Measurements from ENCODE around the gene LHFPL3. TPM values are rescaled to one million over a fixed set of nuclear protein-coding genes. Genes with fewer than 3 reads are reported as not detected.

LHFPL3 gene
- total RNA-seq, 6 experiments from 2014 or later = not detected

DNA sequence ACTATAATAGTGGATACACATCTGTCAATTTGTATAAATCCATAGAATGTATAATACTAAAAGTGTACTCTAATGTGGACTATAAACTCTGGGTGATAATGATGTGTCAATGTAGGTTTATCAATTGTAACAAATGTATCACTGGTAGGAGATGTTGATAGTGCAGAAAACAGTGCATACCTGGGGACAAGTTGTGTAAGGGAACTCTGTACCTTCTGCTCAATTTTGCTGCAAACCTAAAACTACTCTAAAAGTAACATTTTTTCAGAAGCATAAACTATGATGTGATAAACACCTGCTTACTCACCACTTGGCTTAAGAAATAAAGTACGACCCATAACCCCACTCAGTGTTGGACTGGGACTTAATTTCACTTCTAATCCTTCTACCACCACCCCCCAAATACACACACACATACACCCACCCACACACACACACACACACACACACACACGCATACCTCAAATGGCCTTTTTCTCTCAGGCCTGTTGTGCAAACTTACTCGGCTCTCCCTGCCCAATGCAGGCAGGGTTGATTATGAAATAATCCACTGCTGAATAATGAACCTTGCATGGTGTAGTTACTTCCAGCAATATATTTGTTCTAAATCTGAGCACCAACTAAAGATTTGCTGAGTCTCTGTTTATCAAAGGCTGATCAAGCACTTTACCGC, 531.5 kb downstream of the LHFPL3 start:
- TF ChIP-seq, protein P1, sequence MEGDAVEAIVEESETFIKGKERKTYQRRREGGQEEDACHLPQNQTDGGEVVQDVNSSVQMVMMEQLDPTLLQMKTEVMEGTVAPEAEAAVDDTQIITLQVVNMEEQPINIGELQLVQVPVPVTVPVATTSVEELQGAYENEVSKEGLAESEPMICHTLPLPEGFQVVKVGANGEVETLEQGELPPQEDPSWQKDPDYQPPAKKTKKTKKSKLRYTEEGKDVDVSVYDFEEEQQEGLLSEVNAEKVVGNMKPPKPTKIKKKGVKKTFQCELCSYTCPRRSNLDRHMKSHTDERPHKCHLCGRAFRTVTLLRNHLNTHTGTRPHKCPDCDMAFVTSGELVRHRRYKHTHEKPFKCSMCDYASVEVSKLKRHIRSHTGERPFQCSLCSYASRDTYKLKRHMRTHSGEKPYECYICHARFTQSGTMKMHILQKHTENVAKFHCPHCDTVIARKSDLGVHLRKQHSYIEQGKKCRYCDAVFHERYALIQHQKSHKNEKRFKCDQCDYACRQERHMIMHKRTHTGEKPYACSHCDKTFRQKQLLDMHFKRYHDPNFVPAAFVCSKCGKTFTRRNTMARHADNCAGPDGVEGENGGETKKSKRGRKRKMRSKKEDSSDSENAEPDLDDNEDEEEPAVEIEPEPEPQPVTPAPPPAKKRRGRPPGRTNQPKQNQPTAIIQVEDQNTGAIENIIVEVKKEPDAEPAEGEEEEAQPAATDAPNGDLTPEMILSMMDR (IDR thresholded peaks at IDR 0.05) = no peak
- no peak for TF ChIP-seq POLR2A (IDR thresholded peaks at IDR 0.05)
- intact Hi-C loops (cut with DNase I) = no loop called here
- Histone ChIP-seq H3K36me3 (no peaks in the 10 kb centered on the region), H3K9me3 (no peaks in the 10 kb centered on the region), H3K27ac (no peak overlapping the region), H3K27me3 (no peaks in the 10 kb centered on the region), H3K4me1 (peaks cover 0 to 8% (median 0%) of the 10 kb centered on the region in 4 donors), H3K4me3 (no peak overlapping the region)
- 57% methylated on average over 4 of the region's 4 CpGs for WGBS (ENCODE audit: insufficient coverage, low coverage, low lambda C conversion rate, missing lambda C conversion rate)
- peak; percentile 66 to 96 (median 78) for ATAC-seq
- DNase-seq = peak in 1 of 3 donors; percentile 64

DNA sequence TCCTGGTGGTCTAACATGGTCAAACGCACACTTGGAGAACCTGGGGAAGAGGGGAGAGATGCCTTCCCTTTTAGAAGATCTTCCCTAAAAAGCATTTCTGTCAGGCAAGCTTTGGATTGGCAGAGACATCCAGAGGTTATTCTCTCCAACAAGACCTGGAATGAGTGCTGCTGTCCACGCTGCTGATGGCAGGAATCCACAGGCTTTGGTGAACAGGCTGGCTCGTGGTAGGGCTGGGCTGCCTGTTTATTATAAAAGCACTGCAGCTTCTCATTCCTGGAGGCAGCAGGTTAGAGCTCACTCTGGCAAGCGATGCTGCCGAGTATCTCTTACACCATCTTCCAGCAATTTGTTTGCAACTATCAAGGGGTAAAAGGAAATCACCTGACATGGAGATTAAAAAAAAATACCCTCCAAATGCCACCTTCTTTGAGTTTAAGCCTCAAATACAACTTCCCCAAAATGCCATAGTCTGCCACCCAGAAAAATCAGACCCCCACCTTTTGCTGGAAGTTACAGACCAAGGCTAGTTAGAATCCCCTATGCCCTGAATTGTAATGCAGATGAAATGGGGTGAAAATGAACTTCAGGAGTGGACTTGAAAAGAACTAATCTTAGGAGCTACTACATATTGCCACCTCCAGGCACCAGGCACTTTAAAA, 533.5 kb downstream of the LHFPL3 start:
- no peaks in the 10 kb centered on the region for H3K9me3 ChIP-seq
- 51% methylated on average over 4 of the region's 5 CpGs for WGBS (ENCODE audit: insufficient coverage, low coverage, low lambda C conversion rate, missing lambda C conversion rate)
- no peak overlapping the region for H3K4me3 ChIP-seq
- no peaks in the 10 kb centered on the region for H3K36me3 ChIP-seq
- ATAC-seq = no peak
- no peak overlapping the region for H3K27ac ChIP-seq
- DNase-seq = peak in 1 of 3 donors; percentile 62
- no peaks in the 10 kb centered on the region for H3K27me3 ChIP-seq
- H3K4me1 ChIP-seq = peaks cover 0 to 8% (median 0%) of the 10 kb centered on the region in 4 donors
- intact Hi-C loops (cut with DNase I) = no loop called here
- no peak for TF ChIP-seq POLR2A (IDR thresholded peaks at IDR 0.05)
- TF ChIP-seq, protein P1 (IDR thresholded peaks at IDR 0.05) = no peak

DNA sequence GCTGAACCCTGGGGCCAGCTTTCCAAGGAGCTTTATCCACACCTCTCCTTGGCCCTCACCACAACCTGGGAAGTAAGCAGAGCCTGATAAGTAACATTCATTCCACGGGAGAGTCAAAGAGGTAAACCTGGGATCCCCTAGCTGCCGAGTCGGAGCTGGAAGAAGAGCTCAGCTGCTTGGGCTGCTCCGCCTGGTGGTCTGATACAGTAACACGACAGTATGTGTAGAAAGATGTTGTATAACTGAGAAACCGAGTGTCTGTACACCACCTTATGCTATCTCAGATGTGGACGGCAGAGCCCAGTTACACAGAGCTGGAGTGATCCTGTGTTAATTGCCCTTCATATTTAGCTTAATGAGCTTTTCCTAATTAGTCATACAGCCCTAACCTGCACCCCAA, 534.3 kb downstream of the LHFPL3 start:
- no peaks in the 10 kb centered on the region for H3K9me3 ChIP-seq
- no peak overlapping the region for H3K27ac ChIP-seq
- no peak for ATAC-seq
- WGBS (ENCODE audit: insufficient coverage, low coverage, low lambda C conversion rate, missing lambda C conversion rate) = 66% methylated on average over 7 of the region's 7 CpGs
- intact Hi-C loops (cut with DNase I) = no loop called here
- TF ChIP-seq POLR2A (IDR thresholded peaks at IDR 0.05) = no peak
- TF ChIP-seq, protein P1 (IDR thresholded peaks at IDR 0.05) = no peak
- H3K4me1 ChIP-seq = peaks cover 0 to 8% (median 0%) of the 10 kb centered on the region in 4 donors
- no peak overlapping the region for H3K4me3 ChIP-seq
- no peaks in the 10 kb centered on the region for H3K27me3 ChIP-seq
- no peaks in the 10 kb centered on the region for H3K36me3 ChIP-seq
- DNase-seq = no peak

DNA sequence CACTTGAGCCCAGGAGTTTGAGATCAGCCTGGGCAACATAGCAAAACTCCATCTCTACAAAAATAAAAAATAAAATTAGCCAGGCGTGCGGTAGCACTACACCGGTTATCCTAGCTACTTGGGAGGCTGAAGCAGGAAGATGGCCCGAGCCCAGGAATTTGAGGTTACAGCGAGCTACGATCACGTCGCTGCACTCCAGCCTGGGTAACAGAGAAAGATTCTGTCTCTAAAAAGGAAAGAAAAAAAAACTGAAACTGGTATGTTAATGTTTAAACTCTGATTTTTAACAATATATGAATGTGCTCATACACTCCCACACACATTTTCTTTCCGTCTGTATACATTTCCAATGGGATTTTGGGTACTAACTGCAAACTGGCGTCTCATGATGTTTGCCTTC, 545.0 kb downstream of the LHFPL3 start:
- H3K36me3 ChIP-seq = no peaks in the 10 kb centered on the region
- H3K27ac ChIP-seq = no peak overlapping the region
- H3K4me3 ChIP-seq = no peak overlapping the region
- H3K27me3 ChIP-seq = no peaks in the 10 kb centered on the region
- TF ChIP-seq POLR2A (IDR thresholded peaks at IDR 0.05) = no peak
- TF ChIP-seq, protein P1 (IDR thresholded peaks at IDR 0.05) = no peak
- no peak for DNase-seq
- WGBS (ENCODE audit: insufficient coverage, low coverage, low lambda C conversion rate, missing lambda C conversion rate) = 65% methylated on average over 5 of the region's 10 CpGs
- no peak for ATAC-seq
- H3K4me1 ChIP-seq = no peaks in the 10 kb centered on the region
- H3K9me3 ChIP-seq = no peaks in the 10 kb centered on the region
- intact Hi-C loops (cut with DNase I) = no loop called here

All from right lobe of liver (tissue), 6 donors.